IMR-90 (cell line): ENCODE data around the gene TUBA8. TPM values are rescaled to one million over a fixed set of nuclear protein-coding genes. Genes with fewer than 3 reads are reported as not detected.

Experiments
- ATAC-seq: fragments of 200-7000 bp; cut with Tn5 transposase; 2 replicates; pipeline ENCODE4 v1.9.1; 2020; ENCODE audit warnings: low read depth, mild to moderate bottlenecking, moderate library complexity
- BruUV-seq: library from RNA; stranded (reverse); fragments of 400-500 nt; replicated peaks from 2 replicates; lab custom pipeline; 2021; lab: Mats Ljungman, UMichigan
- CTCF ChIA-PET: fragments of 300-600 bp; formaldehyde crosslinking; extraction: SDS; loops from one replicate; lab custom pipeline; 2021; ENCODE audit warnings: antibody characterized with exemption; lab: Yijun Ruan, JAX
- POLR2A ChIA-PET: fragments of 300-600 bp; sonication (Branson Sonifier 250); formaldehyde crosslinking; loops from one replicate; lab custom pipeline; 2022; ENCODE audit warnings: antibody characterized with exemption; ENCODE audit not compliant: unreplicated experiment; lab: Charles Lee
- DNase-seq: peaks from one replicate; pipeline ENCODE4 v3.0.0; 2013
- H2AFZ ChIP-seq: replicated peaks from 2 replicates; pipeline ENCODE3; 2013; ENCODE audit warnings: low read length, mild to moderate bottlenecking; ENCODE audit not compliant: poor library complexity
- H2AK5ac ChIP-seq: 2 replicates; pipeline ENCODE4 v1.6.1; 2013; ENCODE audit warnings: low read depth, low read length, inconsistent platforms
- H2AK9ac ChIP-seq: replicated peaks from 2 replicates; pipeline ENCODE3; 2013; ENCODE audit warnings: mild to moderate bottlenecking, low read depth, low read length, moderate library complexity; ENCODE audit not compliant: poor library complexity
- H2BK120ac ChIP-seq: 2 replicates; pipeline ENCODE4 v1.6.1; 2013; ENCODE audit warnings: low read depth, low read length, inconsistent platforms
- H2BK15ac ChIP-seq: 3 replicates; pipeline ENCODE4 v1.6.1; 2013; ENCODE audit warnings: low read depth, low read length, inconsistent platforms
- H2BK20ac ChIP-seq: 2 replicates; pipeline ENCODE4 v1.6.1; 2013; ENCODE audit warnings: low read depth, mild to moderate bottlenecking, inconsistent platforms, low read length, moderate library complexity
- H2BK5ac ChIP-seq: 2 replicates; pipeline ENCODE4 v1.6.1; 2013; ENCODE audit warnings: mild to moderate bottlenecking, low read depth, low read length, inconsistent platforms; ENCODE audit not compliant: poor library complexity, severe bottlenecking
- H3K14ac ChIP-seq: replicated peaks from 2 replicates; pipeline ENCODE4 v1.6.1; 2013; ENCODE audit warnings: low read depth, low read length, inconsistent platforms
- H3K18ac ChIP-seq: 2 replicates; pipeline ENCODE4 v1.6.1; 2013; ENCODE audit warnings: low read depth, low read length, control low read depth
- H3K23ac ChIP-seq: 2 replicates; pipeline ENCODE4 v1.6.1; 2013; ENCODE audit warnings: low read depth, low read length, inconsistent platforms
- H3K27ac ChIP-seq: 2 replicates; pipeline ENCODE4 v1.5.1; 2013; ENCODE audit warnings: mild to moderate bottlenecking, control low read depth, low read length; ENCODE audit not compliant: insufficient read depth
- H3K27me3 ChIP-seq: 2 replicates; pipeline ENCODE4 v1.6.1; 2013; ENCODE audit warnings: low read length; ENCODE audit not compliant: control insufficient read depth, insufficient read depth
- H3K36me3 ChIP-seq: 2 replicates; pipeline ENCODE4 v1.6.1; 2013; ENCODE audit warnings: low read length, mixed read lengths; ENCODE audit not compliant: control insufficient read depth, insufficient read depth
- H3K4ac ChIP-seq: 2 replicates; pipeline ENCODE4 v1.6.1; 2013; ENCODE audit warnings: low read depth, low read length, inconsistent platforms
- H3K4me1 ChIP-seq: 2 replicates; pipeline ENCODE4 v1.6.1; 2013; ENCODE audit warnings: low read length, mixed read lengths; ENCODE audit not compliant: control insufficient read depth, insufficient read depth
- H3K4me2 ChIP-seq: 2 replicates; pipeline ENCODE4 v1.6.1; 2013; ENCODE audit warnings: low read depth, mild to moderate bottlenecking, control low read depth, low read length, moderate library complexity
- H3K4me3 ChIP-seq: 2 replicates; pipeline ENCODE4 v1.5.1; 2013; ENCODE audit warnings: low read depth, mild to moderate bottlenecking, control low read depth, low read length, moderate library complexity; ENCODE audit not compliant: insufficient read depth
- H3K56ac ChIP-seq: 2 replicates; pipeline ENCODE4 v1.6.1; 2013; ENCODE audit warnings: low read length, inconsistent platforms; ENCODE audit not compliant: insufficient read depth; ENCODE audit errors: extremely low read depth
- H3K79me1 ChIP-seq, 2 experiments: 2 replicates each; pipeline ENCODE4 v1.6.1; 2013; ENCODE audit warnings: low read length in 2 of 2, inconsistent platforms in 1 of 2, low read depth in 1 of 2
- H3K9ac ChIP-seq: 2 replicates; pipeline ENCODE4 v1.6.1; 2013; ENCODE audit warnings: low read depth, low read length, control low read depth
- H3K9me1 ChIP-seq: 2 replicates; pipeline ENCODE4 v1.6.1; 2013; ENCODE audit warnings: low read length, inconsistent platforms; ENCODE audit not compliant: insufficient read depth
- H3K9me3 ChIP-seq: 2 replicates; pipeline ENCODE4 v1.6.1; 2013; ENCODE audit warnings: low read length; ENCODE audit not compliant: control insufficient read depth, insufficient read depth
- H4K20me1 ChIP-seq: 2 replicates; pipeline ENCODE4 v1.6.1; 2013; ENCODE audit warnings: low read length, inconsistent platforms; ENCODE audit not compliant: insufficient read depth
- H4K5ac ChIP-seq: 2 replicates; pipeline ENCODE4 v1.6.1; 2013; ENCODE audit warnings: mild to moderate bottlenecking, low read depth, low read length, control low read depth
- H4K8ac ChIP-seq, 2 experiments: 2 replicates each; pipeline ENCODE4 v1.6.1; 2013; ENCODE audit warnings: low read depth in 2 of 2, low read length in 2 of 2, control low read depth in 1 of 2, inconsistent platforms in 1 of 2
- H4K91ac ChIP-seq: 2 replicates; pipeline ENCODE4 v1.6.1; 2013; ENCODE audit warnings: low read depth, low read length, inconsistent platforms; ENCODE audit not compliant: insufficient read depth
- BHLHE40 ChIP-seq: fragments of 150-350 bp; IDR thresholded peaks from 2 replicates; pipeline ENCODE4 v1.6.1; 2016; ENCODE audit warnings: mild to moderate bottlenecking, low read depth, low read length
- CEBPB ChIP-seq: IDR thresholded peaks from 2 replicates; pipeline ENCODE4 v1.6.1; 2012; ENCODE audit warnings: low read depth, low read length, improper control_type of control experiment
- CHD1 ChIP-seq: IDR thresholded peaks from 2 replicates; pipeline ENCODE4 v1.6.1; 2012; ENCODE audit warnings: low read depth, low read length, improper control_type of control experiment
- FOS ChIP-seq: fragments of 150-350 bp; IDR thresholded peaks from 2 replicates; pipeline ENCODE4 v1.6.1; 2016; ENCODE audit warnings: low read depth, low read length
- MAFK ChIP-seq: IDR thresholded peaks from 2 replicates; pipeline ENCODE4 v1.6.1; 2012; ENCODE audit warnings: low read depth, low read length, improper control_type of control experiment
- MAZ ChIP-seq: IDR thresholded peaks from 2 replicates; pipeline ENCODE4 v1.6.1; 2012; ENCODE audit warnings: low read depth, mild to moderate bottlenecking, low read length, improper control_type of control experiment, moderate library complexity, borderline replicate concordance
- MXI1 ChIP-seq: IDR thresholded peaks from 2 replicates; pipeline ENCODE4 v1.6.1; 2012; ENCODE audit warnings: low read depth, mild to moderate bottlenecking, low read length, moderate library complexity, borderline replicate concordance
- NFE2L2 ChIP-seq: fragments of 150-350 bp; IDR thresholded peaks from 2 replicates; pipeline ENCODE4 v1.6.1; 2016; ENCODE audit warnings: low read depth, mild to moderate bottlenecking, low read length
- POLR2A ChIP-seq: IDR thresholded peaks from 2 replicates; pipeline ENCODE4 v1.6.1; 2012; ENCODE audit warnings: mild to moderate bottlenecking, low read depth, low read length
- RAD21 ChIP-seq: IDR thresholded peaks from 2 replicates; pipeline ENCODE4 v1.6.1; 2012; ENCODE audit warnings: low read length, improper control_type of control experiment
- RCOR1 ChIP-seq: IDR thresholded peaks from 2 replicates; pipeline ENCODE4 v1.6.1; 2012; ENCODE audit warnings: mild to moderate bottlenecking, low read length, improper control_type of control experiment; ENCODE audit not compliant: insufficient replicate concordance
- RFX5 ChIP-seq: IDR thresholded peaks from 2 replicates; pipeline ENCODE4 v1.8.0; 2012; ENCODE audit warnings: low read depth, mild to moderate bottlenecking, low read length, moderate library complexity
- SMC3 ChIP-seq: fragments of 150-350 bp; IDR thresholded peaks from 2 replicates; pipeline ENCODE4 v1.6.1; 2016; ENCODE audit warnings: low read depth, mild to moderate bottlenecking, antibody characterized with exemption, low read length, moderate library complexity
- WGBS, 2 experiments: methylation state at CpG; one replicate each; pipeline versions ENCODE4 v1.1.5 to v1.1.7; 2013; ENCODE audit warnings: missing lambda C conversion rate in 2 of 2; ENCODE audit not compliant: insufficient read length in 1 of 2; ENCODE audit errors: extremely low coverage in 2 of 2; 5-methylcytosine and 5-hydroxymethylcytosine counted together
- dilution Hi-C: fragments of 300-500 bp; cut with HindIII; formaldehyde crosslinking; loops from one replicate; pipeline ENCODE4 v1.14.3; 2018; ENCODE audit warnings: low sequenced_read_pairs; ENCODE audit not compliant: unreplicated experiment
- in situ Hi-C: fragments of 300-500 bp; cut with MboI; formaldehyde crosslinking; loops from 3 replicates; pipeline ENCODE4 v1.14.3; 2019; ENCODE audit warnings: low sequenced_read_pairs, inconsistent platforms, mixed read lengths
- intact Hi-C: fragments of 100-400 bp; cut with micrococcal nuclease; formaldehyde crosslinking; loops from 2 replicates; pipeline ENCODE4 v1.10.0; 2022
- polyA plus RNA-seq, 3 experiments: library from polyadenylated mRNA; depleted of rRNA; stranded (reverse); fragments of >200 nt; gene quantifications; 2 replicates each; pipeline ENCODE4 v1.2.3, GENCODE V29; 2012; ENCODE audit warnings: low replicate concordance in 1 of 3
- total RNA-seq: library from RNA; depleted of rRNA; stranded (reverse); fragments of >200 nt; gene quantifications from 2 replicates; pipeline ENCODE4 v1.2.3, GENCODE V29; 2012
- TF ChIP-seq, protein P1 (sequence below): conservative IDR thresholded peaks from 2 replicates; pipeline ENCODE4 v1.5.1; 2012; ENCODE audit warnings: mild to moderate bottlenecking, low read depth, low read length, improper control_type of control experiment
- TF ChIP-seq, protein P2 (sequence below): fragments of 150-350 bp; IDR thresholded peaks from 2 replicates; pipeline ENCODE4 v1.6.1; 2016; ENCODE audit warnings: low read depth, mild to moderate bottlenecking, low read length, moderate library complexity, borderline replicate concordance
- TF ChIP-seq, protein P3 (sequence below): fragments of 150-350 bp; IDR thresholded peaks from 2 replicates; pipeline ENCODE4 v1.6.1; 2017; ENCODE audit warnings: mild to moderate bottlenecking, antibody characterized with exemption, low read length, low read depth

The TUBA8 gene
- total and polyA plus RNA-seq, 2 of the 4 experiments (the other 2 are of a cell fraction), result 1.4 to 2.2 TPM

DNA sequence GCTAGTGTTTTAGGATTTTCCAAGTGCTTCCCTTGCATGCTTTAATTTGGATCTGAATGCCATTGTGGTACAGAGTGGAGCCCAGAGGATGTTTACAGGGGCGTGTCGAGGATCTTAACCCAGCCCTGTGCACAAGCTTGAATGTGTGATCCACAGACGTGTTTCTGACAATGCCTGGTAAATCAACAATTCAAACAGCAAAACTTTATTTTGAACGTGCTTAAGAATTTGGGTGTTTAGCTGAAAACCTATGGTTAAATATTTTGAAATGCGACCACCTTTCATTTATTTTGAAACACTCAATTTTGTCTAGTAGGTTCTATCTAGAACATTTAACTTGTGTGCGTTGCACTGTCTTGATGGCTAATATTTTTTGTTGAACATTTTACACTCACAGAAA is 1.8 kb downstream of the TUBA8 start:
- peaks cover 3% of the 10 kb centered on the region; the same call in 1 of the 2 replicates for H3K4me1 ChIP-seq
- H3K23ac ChIP-seq, result no peak overlapping the region
- dilution Hi-C loops (no loop called here), intact Hi-C loops (no loop called here), in situ Hi-C loops (no loop called here)
- H2AFZ ChIP-seq, result no peak overlapping the region
- H3K27ac ChIP-seq, result no peak overlapping the region
- H4K8ac ChIP-seq, result no peak overlapping the region
- H3K4ac ChIP-seq, result no peak overlapping the region
- H3K4me3 ChIP-seq, result no peak overlapping the region
- TF ChIP-seq CEBPB (no peak), NFE2L2 (no peak), FOS (no peak), RCOR1 (no peak), POLR2A (no peak), MAZ (no peak), RFX5 (no peak), BHLHE40 (no peak), SMC3 (no peak), MXI1 (no peak), MAFK (no peak), RAD21 (no peak), CHD1 (no peak)
- TF ChIP-seq, protein P1, sequence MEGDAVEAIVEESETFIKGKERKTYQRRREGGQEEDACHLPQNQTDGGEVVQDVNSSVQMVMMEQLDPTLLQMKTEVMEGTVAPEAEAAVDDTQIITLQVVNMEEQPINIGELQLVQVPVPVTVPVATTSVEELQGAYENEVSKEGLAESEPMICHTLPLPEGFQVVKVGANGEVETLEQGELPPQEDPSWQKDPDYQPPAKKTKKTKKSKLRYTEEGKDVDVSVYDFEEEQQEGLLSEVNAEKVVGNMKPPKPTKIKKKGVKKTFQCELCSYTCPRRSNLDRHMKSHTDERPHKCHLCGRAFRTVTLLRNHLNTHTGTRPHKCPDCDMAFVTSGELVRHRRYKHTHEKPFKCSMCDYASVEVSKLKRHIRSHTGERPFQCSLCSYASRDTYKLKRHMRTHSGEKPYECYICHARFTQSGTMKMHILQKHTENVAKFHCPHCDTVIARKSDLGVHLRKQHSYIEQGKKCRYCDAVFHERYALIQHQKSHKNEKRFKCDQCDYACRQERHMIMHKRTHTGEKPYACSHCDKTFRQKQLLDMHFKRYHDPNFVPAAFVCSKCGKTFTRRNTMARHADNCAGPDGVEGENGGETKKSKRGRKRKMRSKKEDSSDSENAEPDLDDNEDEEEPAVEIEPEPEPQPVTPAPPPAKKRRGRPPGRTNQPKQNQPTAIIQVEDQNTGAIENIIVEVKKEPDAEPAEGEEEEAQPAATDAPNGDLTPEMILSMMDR, result no peak
- TF ChIP-seq, protein P2, sequence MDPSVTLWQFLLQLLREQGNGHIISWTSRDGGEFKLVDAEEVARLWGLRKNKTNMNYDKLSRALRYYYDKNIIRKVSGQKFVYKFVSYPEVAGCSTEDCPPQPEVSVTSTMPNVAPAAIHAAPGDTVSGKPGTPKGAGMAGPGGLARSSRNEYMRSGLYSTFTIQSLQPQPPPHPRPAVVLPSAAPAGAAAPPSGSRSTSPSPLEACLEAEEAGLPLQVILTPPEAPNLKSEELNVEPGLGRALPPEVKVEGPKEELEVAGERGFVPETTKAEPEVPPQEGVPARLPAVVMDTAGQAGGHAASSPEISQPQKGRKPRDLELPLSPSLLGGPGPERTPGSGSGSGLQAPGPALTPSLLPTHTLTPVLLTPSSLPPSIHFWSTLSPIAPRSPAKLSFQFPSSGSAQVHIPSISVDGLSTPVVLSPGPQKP, result no peak
- TF ChIP-seq, protein P3, sequence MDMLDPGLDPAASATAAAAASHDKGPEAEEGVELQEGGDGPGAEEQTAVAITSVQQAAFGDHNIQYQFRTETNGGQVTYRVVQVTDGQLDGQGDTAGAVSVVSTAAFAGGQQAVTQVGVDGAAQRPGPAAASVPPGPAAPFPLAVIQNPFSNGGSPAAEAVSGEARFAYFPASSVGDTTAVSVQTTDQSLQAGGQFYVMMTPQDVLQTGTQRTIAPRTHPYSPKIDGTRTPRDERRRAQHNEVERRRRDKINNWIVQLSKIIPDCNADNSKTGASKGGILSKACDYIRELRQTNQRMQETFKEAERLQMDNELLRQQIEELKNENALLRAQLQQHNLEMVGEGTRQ, result no peak
- BruUV-seq, result no TSS peak
- no peak overlapping the region for H3K9ac ChIP-seq
- 50% methylated on average over 2 of the region's 6 CpGs; no CpG with 5 or more reads in 1 of the 2 experiments for WGBS, 2 experiments
- no peaks in the 10 kb centered on the region for H3K9me1 ChIP-seq
- no peak overlapping the region for H4K5ac ChIP-seq
- H2AK9ac ChIP-seq, result no peak overlapping the region
- H2BK5ac ChIP-seq, result no peak overlapping the region
- H2BK15ac ChIP-seq, result no peak overlapping the region
- H3K27me3 ChIP-seq, result peaks cover 10% of the 10 kb centered on the region; the same call in 1 of the 2 replicates
- DNase-seq (no peak), ATAC-seq (no peak)
- POLR2A ChIA-PET, result no interaction called here
- H3K79me1 ChIP-seq, result no peaks in the 10 kb centered on the region
- no peak overlapping the region for H3K18ac ChIP-seq
- H3K36me3 ChIP-seq, result no peaks in the 10 kb centered on the region
- no peaks in the 10 kb centered on the region for H4K20me1 ChIP-seq
- H2BK120ac ChIP-seq, result no peak overlapping the region
- no peak overlapping the region for H3K56ac ChIP-seq
- H2AK5ac ChIP-seq, result no peak overlapping the region
- H2BK20ac ChIP-seq, result no peak overlapping the region
- H3K9me3 ChIP-seq, result no peaks in the 10 kb centered on the region
- no peak overlapping the region for H3K4me2 ChIP-seq
- H4K91ac ChIP-seq, result no peak overlapping the region
- CTCF ChIA-PET, result no interaction called here
- H3K14ac ChIP-seq, result no peak overlapping the region
